Thymus (tissue), 11 donors: Measurements from ENCODE around the gene CCDC170. TPM values are rescaled to one million over a fixed set of nuclear protein-coding genes. Genes with fewer than 3 reads are reported as not detected.

Experiments
- DNase-seq, 9 donors: peaks; one replicate each; pipeline ENCODE4 v3.0.0-alpha.2; 2013; ENCODE audit warnings: low spot score in 9 of 9, low read depth in 6 of 9, missing footprints in 1 of 9
- H3K27ac ChIP-seq, 2 donors: one replicate each; pipeline ENCODE4 v1.5.1; 2013; ENCODE audit warnings: control low read depth in 1 of 2, low read depth in 1 of 2, low read length in 1 of 2, mild to moderate bottlenecking in 1 of 2, moderate library complexity in 1 of 2
- H3K27me3 ChIP-seq, 2 donors: one replicate each; pipeline ENCODE4 v1.5.1; 2013; ENCODE audit warnings: low read length in 1 of 2; ENCODE audit not compliant: control insufficient read depth in 2 of 2, insufficient read depth in 1 of 2
- H3K36me3 ChIP-seq, 2 donors: one replicate each; pipeline ENCODE4 v1.5.1; 2013; ENCODE audit warnings: low read length in 1 of 2, mild to moderate bottlenecking in 1 of 2, moderate library complexity in 1 of 2; ENCODE audit not compliant: control insufficient read depth in 2 of 2, insufficient read depth in 2 of 2
- H3K4me1 ChIP-seq, 2 donors: one replicate each; pipeline ENCODE4 v1.5.1; 2013; ENCODE audit warnings: low read length in 2 of 2; ENCODE audit not compliant: control insufficient read depth in 2 of 2, insufficient read depth in 2 of 2
- H3K4me3 ChIP-seq, 2 donors: one replicate each; pipeline ENCODE4 v1.5.1; 2013; ENCODE audit warnings: low read length in 2 of 2, control low read depth in 1 of 2, mild to moderate bottlenecking in 1 of 2
- H3K9me3 ChIP-seq, 2 donors: one replicate each; pipeline ENCODE4 v1.5.1; 2013; ENCODE audit warnings: low read length in 1 of 2, mild to moderate bottlenecking in 1 of 2; ENCODE audit not compliant: control insufficient read depth in 2 of 2, insufficient read depth in 1 of 2
- WGBS: extraction: QIAGEN DNeasy Blood & Tissue Kit; methylation state at CpG from one replicate; pipeline ENCODE4 v1.1.7; 2013; 5-methylcytosine and 5-hydroxymethylcytosine counted together
- polyA plus RNA-seq: library from polyadenylated mRNA; stranded (reverse); fragments of 200-250 nt; gene quantifications from one replicate; pipeline ENCODE4 v1.2.3, GENCODE V29; 2013
- total RNA-seq: library from RNA; stranded (reverse); fragments of 120-200 nt; gene quantifications from one replicate; pipeline ENCODE4 v1.2.4, GENCODE V29; 2013
- donor health status: healthy.

Gene CCDC170
- total and polyA plus RNA-seq, 2 donors = 0.21 to 0.66 TPM

- DNase-seq = no peak
- H3K4me3 ChIP-seq = no peak overlapping the region
- no peaks in the 10 kb centered on the region for H3K27me3 ChIP-seq
- no peaks in the 10 kb centered on the region for H3K4me1 ChIP-seq
- no peak overlapping the region for H3K27ac ChIP-seq
- no peaks in the 10 kb centered on the region for H3K36me3 ChIP-seq
- no peaks in the 10 kb centered on the region for H3K9me3 ChIP-seq
These were observed 136.6 kb downstream of the CCDC170 start for GRCh38 chr6:151630387-151630786.

GRCh38 chr6:151630991-151631655 lies 137.3 kb downstream of the CCDC170 start:
- 87% methylated on average over 5 of the region's 5 CpGs for WGBS
- DNase-seq = no peak
- Histone ChIP-seq H3K36me3 (no peaks in the 10 kb centered on the region), H3K4me3 (no peak overlapping the region), H3K27ac (no peak overlapping the region), H3K9me3 (no peaks in the 10 kb centered on the region), H3K27me3 (no peaks in the 10 kb centered on the region), H3K4me1 (no peaks in the 10 kb centered on the region)

- Histone ChIP-seq H3K27ac (no peak overlapping the region), H3K36me3 (no peaks in the 10 kb centered on the region), H3K4me3 (no peak overlapping the region), H3K4me1 (no peaks in the 10 kb centered on the region), H3K27me3 (no peaks in the 10 kb centered on the region), H3K9me3 (no peaks in the 10 kb centered on the region)
- no peak for DNase-seq
- 96% methylated on average over 2 of the region's 2 CpGs for WGBS
These were observed 138.7 kb downstream of the CCDC170 start for GRCh38 chr6:151632415-151632987.

GRCh38 chr6:151633526-151634335 lies 139.9 kb downstream of the CCDC170 start:
- Histone ChIP-seq H3K36me3 (no peaks in the 10 kb centered on the region), H3K4me1 (no peaks in the 10 kb centered on the region), H3K27me3 (no peaks in the 10 kb centered on the region), H3K9me3 (no peaks in the 10 kb centered on the region), H3K27ac (no peak overlapping the region), H3K4me3 (no peak overlapping the region)
- 95% methylated on average over 5 of the region's 5 CpGs for WGBS
- DNase-seq = no peak

- no peak for DNase-seq
- Histone ChIP-seq H3K27ac (no peak overlapping the region), H3K4me1 (no peaks in the 10 kb centered on the region), H3K4me3 (no peak overlapping the region), H3K9me3 (no peaks in the 10 kb centered on the region), H3K36me3 (no peaks in the 10 kb centered on the region), H3K27me3 (no peaks in the 10 kb centered on the region)
- WGBS = 96% methylated on average over 3 of the region's 3 CpGs
These were observed 140.5 kb downstream of the CCDC170 start for GRCh38 chr6:151634336-151634720.

- no peaks in the 10 kb centered on the region for H3K36me3 ChIP-seq
- no peak overlapping the region for H3K4me3 ChIP-seq
- 88% methylated on average over 3 of the region's 3 CpGs for WGBS
- DNase-seq = no peak
- H3K27me3 ChIP-seq = no peaks in the 10 kb centered on the region
- no peaks in the 10 kb centered on the region for H3K4me1 ChIP-seq
- no peaks in the 10 kb centered on the region for H3K9me3 ChIP-seq
- no peak overlapping the region for H3K27ac ChIP-seq
These were observed 141.9 kb downstream of the CCDC170 start for GRCh38 chr6:151635741-151636140.

- Histone ChIP-seq H3K9me3 (no peaks in the 10 kb centered on the region), H3K27ac (no peak overlapping the region), H3K4me3 (no peak overlapping the region), H3K4me1 (no peaks in the 10 kb centered on the region), H3K27me3 (no peaks in the 10 kb centered on the region), H3K36me3 (no peaks in the 10 kb centered on the region)
- 82% methylated on average over 3 of the region's 3 CpGs for WGBS
- DNase-seq = no peak
These were observed 144.0 kb downstream of the CCDC170 start for GRCh38 chr6:151637814-151638213.

- Histone ChIP-seq H3K9me3 (no peaks in the 10 kb centered on the region), H3K4me3 (no peak overlapping the region), H3K4me1 (no peaks in the 10 kb centered on the region), H3K27me3 (no peaks in the 10 kb centered on the region), H3K27ac (no peak overlapping the region), H3K36me3 (no peaks in the 10 kb centered on the region)
- WGBS = 97% methylated on average over 1 of the region's 1 CpG
- no peak for DNase-seq
These were observed 145.9 kb downstream of the CCDC170 start for GRCh38 chr6:151639750-151640149.

GRCh38 chr6:151641028-151641427 lies 147.2 kb downstream of the CCDC170 start:
- WGBS = 95% methylated on average over 3 of the region's 3 CpGs
- H3K4me3 ChIP-seq = no peak overlapping the region
- no peaks in the 10 kb centered on the region for H3K36me3 ChIP-seq
- H3K9me3 ChIP-seq = no peaks in the 10 kb centered on the region
- no peaks in the 10 kb centered on the region for H3K4me1 ChIP-seq
- no peak for DNase-seq
- H3K27me3 ChIP-seq = no peaks in the 10 kb centered on the region
- H3K27ac ChIP-seq = no peak overlapping the region
